PC-3 (cell line): ENCODE measurements around the gene SF3B6.

Experiments used
- CTCF ChIP-seq: fragments of 300-600 bp; sonication (generic); conservative IDR thresholded peaks from 2 replicates; pipeline ENCODE4 v1.5.1; 2017; ENCODE audit warnings: antibody characterized with exemption, low read depth, mild to moderate bottlenecking, low read length
- EZH2 ChIP-seq: fragments of 300-600 bp; sonication (generic); IDR thresholded peaks from one replicate; pipeline ENCODE4 v1.6.1; 2017; ENCODE audit warnings: antibody characterized with exemption, mild to moderate bottlenecking, low read length; ENCODE audit not compliant: unreplicated experiment

GRCh38 chr2:24117902-24118301, 41.8 kb upstream of the SF3B6 start:
- TF ChIP-seq CTCF (no peak), EZH2 (no peak)
